Left cardiac atrium (tissue), 4 donors: Measurements from ENCODE around the gene BCL7C. TPM values are rescaled to one million over a fixed set of nuclear protein-coding genes. Genes with fewer than 3 reads are reported as not detected.
"Not testable (repeated sequence)": the region's sequence is repeated elsewhere in the genome, so short reads cannot be mapped to it uniquely, and the experiment has no call there.

Experiments used
- ATAC-seq, 2 donors: fragments of 200-7000 bp; cut with Tn5 transposase; one replicate each; pipeline ENCODE4 v1.9.1; 2020; ENCODE audit warnings: mild to moderate bottlenecking in 2 of 2, moderate library complexity in 2 of 2
- DNase-seq: peaks from one replicate; pipeline ENCODE4 v3.0.0-alpha.2; 2020
- intact Hi-C, 2 donors: fragments of 100-400 bp; cut with DNase I; formaldehyde crosslinking; loops; one replicate each; pipeline versions ENCODE4 v1.14.1 to v1.15.1; 2022 to 2023
- long read RNA-seq: library from polyadenylated mRNA; unstranded; transcript quantifications from one replicate; pipeline ENCODE4 v2.0.0, GENCODE V29; 2021
- total RNA-seq, 2 donors: library from RNA; stranded (reverse); fragmentation: NEBNext Ultra II Directional; extraction: Animal tissue kit (Norgen Biotek cat#: 25700); gene quantifications; one replicate each; pipeline ENCODE4 v1.2.1, GENCODE V29; 2021
- donor health status: DM: no; HTN: yes; CAD: no.
- donor health status: DM: no; HTN: yes; CAD: no; lungs with severe emphysema.
- donor health status: DM: yes; HTN: yes; CAD: no.
- donor health status: Dilated cardiomyopathy.

BCL7C gene
- 10 to 100 TPM; 20.9 to 27.9 TPM for total RNA-seq
- long read RNA-seq, partial matches to known transcripts, result 0 of 3 reads
- long read RNA-seq, other reads (novel, unspliced or antisense), result 1 of 3 reads

DNA sequence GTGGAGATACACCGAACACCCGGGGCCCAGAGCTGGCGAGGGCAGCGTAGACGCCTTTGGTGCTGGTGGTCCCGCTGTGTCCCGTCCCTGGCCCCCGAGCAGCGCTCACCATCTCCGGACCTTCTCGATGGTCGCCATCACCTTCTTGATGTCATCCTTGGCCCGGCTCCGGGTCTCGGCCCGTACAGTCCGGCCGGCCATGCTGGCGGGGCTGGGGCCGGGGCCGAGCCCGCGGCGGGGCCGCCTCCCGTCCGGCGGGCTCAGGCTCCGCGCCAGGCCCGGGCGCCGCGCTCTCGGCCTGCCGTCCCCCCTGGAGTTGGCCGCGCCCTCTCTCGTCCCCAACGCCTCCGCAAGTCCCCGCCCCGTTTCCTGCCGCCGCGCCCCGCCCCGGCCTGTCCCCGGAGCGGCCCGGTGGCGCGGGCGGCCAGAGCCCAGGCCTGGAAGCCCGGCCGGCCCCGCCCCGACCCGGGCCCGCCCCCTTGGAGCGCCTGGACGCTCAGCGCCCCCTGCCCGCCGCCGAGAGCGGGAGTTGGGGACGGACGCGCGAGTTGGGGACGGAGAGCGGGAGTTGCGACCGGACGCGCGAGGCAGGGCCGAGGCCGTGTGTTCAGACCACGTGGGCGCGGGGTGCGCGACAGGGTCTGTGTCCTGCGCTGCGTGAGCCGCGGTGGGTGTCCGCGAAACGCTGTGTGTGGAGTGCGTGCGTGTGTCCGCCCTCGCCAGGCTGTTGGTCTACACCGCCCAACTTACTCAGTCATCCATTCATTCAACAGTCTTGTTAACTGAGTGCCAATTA is at the start of gene BCL7C:
BCL7C (minus strand) TSS at position 334 of the 796 bp plus-strand sequence; CDS start at position 201, 133 bp downstream.
- intact Hi-C loops, result no loop called here
- DNase-seq, result peak; percentile 95
- ATAC-seq, result peak; percentile 81 to 86

GRCh38 chr16:30942426-30942806 is 48.5 kb upstream of the BCL7C start:
- intact Hi-C loops, result no loop called here
- DNase-seq (no peak), ATAC-seq (no peak)

DNA sequence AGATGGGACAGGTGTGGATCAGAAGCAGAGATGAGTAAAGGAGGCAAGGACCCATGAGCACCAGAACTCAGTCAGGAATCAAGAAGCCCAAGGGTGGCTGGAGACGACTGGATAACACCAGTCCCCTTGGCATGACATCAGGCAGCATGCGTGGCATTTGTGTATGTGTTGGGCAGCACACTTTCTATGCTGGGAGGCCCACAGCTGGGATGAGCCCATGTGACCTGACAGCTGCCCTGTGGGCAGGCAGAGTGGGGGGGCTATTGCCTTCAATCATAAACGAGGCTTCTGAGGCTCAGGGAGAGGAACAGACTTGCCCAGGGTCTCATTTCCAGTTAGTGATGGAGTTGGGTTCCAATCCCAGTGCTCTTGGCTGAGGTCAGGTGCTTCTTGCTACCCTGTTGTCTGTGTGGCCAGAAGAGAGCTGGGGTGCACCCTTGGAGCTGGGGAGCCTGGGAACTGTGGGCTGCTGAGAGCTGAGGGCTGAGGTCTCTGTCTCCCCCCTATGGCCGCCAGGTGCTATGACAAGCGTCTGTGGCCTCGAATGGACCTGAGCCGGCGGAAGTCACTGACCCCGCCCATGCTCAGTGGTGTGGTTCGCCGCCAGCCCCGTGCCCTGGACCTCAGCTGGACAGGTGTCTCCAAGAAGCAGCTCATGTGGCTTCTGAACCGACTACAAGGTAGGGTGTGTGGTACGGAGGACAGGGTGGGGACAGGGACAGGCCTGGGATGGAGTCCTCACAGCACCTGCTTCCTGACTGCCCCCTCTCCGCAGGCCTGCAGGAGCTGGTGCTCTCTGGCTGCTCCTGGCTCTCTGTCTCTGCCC is 47.9 kb upstream of the BCL7C start:
- DNase-seq (peak; percentile 80), ATAC-seq (peak; percentile 87)
- intact Hi-C loops, result no loop called here

GRCh38 chr16:30939571-30939970 is 45.7 kb upstream of the BCL7C start:
- intact Hi-C loops, DNase-seq, ATAC-seq: not testable (repeated sequence)

DNA sequence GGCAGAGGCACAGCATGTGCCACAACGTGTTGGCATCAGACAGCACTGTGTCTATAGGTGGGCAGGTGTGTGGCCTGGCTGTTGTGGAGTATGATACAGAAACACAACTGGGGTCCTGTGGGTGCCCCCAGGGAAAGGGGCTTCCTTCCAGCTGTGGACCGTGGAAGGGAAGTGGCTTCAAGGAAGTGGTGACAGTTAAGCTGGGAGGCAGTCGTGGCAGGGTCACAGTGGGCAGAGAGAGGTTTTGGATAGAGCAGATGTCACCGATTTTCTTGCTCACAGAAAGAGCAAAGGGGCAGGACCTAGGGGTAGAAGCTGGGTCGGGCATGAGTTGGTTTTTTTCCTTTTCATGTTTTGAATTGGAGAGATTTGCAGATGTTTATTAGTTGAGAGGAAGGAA is 43.8 kb upstream of the BCL7C start:
- no peak for ATAC-seq
- no peak for DNase-seq
- intact Hi-C loops, result no loop called here

DNA sequence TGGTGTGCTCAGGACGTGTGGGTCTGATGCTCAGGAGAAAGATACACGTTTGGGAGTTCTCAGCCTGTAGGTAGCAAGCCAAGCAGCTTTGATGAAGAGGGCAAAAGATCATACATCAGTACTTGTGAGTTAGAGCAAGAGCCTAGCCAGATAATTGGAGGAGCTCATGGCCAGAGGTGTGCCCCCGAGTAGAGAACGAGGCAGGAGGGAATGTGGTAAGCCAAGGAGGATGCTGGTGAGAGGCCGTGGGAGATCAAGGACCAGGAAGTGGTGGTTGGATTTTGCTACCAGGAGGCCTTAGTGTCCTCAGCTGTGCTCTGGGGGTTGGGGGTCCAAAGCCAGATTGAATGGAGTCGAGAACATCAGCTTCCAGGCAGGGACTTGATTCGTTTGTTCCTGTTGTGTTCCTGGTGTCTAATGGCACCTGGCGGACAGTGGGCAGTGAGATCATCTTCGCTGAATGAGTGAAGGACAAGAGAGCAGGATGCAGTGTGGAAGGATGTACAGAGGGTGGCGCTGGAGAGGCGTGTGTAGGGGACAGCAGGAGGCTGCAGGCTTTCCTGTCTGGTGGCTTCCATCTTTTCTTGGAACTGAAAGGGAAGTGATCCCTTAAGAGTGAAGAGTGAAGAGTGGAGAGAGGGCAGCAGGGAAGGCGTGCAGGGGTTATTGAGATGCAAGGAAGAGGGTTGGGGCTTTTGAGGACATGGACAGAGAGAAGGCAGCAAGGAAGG is 41.1 kb upstream of the BCL7C start:
- no peak for DNase-seq

DNA sequence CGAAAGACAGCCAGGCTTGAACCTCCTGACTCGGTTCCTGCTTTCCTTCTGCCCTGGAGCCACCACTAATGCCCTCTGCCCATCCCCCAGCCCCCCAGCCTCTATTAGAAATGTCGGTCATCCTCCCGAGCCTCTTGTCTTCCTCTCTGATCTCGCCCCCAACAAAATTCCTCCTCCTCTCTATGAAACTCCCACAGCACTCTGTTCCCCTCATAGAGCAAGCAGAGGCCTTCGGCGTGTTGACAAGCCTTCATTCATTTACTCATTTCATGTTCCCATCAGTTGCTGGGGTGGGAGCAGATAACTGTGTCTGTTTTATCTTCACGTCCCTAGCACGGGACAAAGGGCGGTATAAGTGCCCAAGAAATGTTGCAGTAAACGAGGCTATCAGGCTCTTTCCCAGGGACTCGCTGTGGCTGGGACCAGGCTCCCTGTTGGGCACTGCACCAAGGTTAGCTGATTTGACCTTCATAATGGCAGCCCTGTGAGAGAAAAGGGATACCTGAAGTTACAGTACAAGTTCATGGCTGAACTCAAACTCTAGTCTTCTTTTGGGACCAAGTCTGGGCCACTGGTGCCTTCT is 37.3 kb upstream of the BCL7C start:
- intact Hi-C loops, result no loop called here
- no peak for ATAC-seq
- DNase-seq, result no peak

More for the DNA sequence above, 41.1 kb upstream of the BCL7C start:
- peak in 1 of 2 donors; percentile 20 for ATAC-seq
- intact Hi-C loops, result no loop called here

GRCh38 chr16:30930160-30930571 is 36.3 kb upstream of the BCL7C start:
- intact Hi-C loops, result no loop called here
- DNase-seq (no peak), ATAC-seq (no peak)

DNA sequence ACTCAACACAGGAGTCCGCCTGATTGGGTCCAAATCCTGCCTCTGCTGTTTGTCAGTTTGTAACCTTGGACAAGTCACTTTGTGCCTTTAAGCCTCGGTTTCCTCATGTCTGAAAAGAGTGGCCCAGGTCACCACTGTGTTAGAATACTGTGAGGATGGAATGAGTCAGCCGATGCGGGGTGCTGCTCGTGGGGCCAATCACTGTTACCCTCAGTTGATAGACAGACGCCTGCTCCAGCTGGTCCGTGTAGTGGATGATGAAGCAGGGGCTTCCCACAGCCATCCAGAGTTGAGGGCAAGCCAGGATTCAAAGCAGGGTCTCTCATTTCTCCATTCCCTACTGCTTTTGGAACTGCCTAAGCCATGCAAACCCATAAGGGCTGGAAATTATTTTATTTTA is 35.3 kb upstream of the BCL7C start:
- ATAC-seq, result no peak
- DNase-seq, result no peak
- intact Hi-C loops, result no loop called here

DNA sequence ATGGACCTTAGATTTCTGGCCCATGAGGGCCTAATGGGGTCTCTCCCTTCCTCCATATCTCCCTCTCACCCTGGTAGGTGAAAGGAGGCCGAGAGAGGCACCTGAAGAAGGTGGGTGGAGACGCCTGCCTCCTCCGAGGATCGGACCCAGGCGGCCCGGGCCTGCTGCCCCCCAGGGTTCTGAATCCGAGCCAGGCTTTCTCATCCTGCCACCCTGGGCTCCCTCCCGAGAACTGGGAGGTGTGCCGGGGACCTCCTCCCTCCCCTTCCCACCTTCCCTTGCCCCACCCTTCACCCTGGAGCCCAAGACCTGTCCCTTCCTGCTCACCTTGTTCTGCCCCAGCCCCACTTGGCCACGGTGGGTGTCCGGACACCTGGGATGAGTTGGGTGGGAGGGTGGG is 34.5 kb upstream of the BCL7C start:
- no peak for ATAC-seq
- intact Hi-C loops, result no loop called here

GRCh38 chr16:30927789-30928378 is 34.0 kb upstream of the BCL7C start:
- DNase-seq (peak; percentile 56), ATAC-seq (peak; percentile 6 to 30)
- intact Hi-C loops, result no loop called here

More for the DNA sequence above, 34.5 kb upstream of the BCL7C start:
- no peak for DNase-seq

DNA sequence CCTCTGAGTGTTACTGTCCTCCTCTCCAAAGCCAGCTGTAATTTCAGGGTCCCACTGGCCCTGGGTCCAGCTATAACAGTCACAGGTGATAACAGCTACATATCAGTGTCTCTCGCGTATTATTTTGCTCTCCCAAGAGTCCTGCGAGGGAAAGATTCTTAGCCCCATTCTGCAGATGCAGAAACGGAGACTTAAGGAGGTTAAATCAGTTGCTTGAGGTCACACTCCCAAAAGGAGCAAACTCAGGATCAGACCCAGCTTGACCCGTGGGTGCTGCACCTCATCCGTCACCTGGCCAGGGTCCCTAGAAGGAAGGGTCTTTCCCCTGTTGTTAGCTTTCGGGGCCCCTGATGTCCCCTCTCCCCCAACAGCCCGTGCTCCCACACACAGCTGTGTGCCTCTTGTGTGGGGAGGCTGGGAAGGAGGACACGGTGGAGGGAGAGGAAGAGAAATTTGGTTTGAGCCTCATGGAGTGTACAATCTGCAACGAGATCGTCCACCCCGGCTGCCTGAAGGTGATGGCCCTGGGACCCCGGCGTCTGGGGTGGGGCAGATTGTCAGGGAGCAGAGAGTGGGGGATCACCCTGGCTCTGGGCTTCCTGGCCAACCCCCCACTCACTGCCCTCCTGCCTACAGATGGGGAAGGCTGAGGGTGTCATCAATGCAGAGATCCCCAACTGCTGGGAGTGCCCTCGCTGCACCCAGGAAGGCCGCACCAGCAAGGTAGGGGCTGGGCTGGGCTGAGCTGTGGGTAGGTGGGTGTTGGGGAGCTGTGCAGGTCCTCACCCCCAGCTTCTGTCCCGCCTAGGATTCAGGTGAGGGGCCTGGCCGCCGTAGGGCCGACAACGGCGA is 33.3 kb upstream of the BCL7C start:
- DNase-seq (no peak), ATAC-seq (no peak)
- intact Hi-C loops, result no loop called here

GRCh38 chr16:30925995-30926811 is 32.3 kb upstream of the BCL7C start:
- no peak for DNase-seq
- intact Hi-C loops, result no loop called here
- no peak for ATAC-seq

GRCh38 chr16:30925632-30925987 is 31.7 kb upstream of the BCL7C start:
- intact Hi-C loops, result no loop called here
- ATAC-seq (no peak), DNase-seq (no peak)

DNA sequence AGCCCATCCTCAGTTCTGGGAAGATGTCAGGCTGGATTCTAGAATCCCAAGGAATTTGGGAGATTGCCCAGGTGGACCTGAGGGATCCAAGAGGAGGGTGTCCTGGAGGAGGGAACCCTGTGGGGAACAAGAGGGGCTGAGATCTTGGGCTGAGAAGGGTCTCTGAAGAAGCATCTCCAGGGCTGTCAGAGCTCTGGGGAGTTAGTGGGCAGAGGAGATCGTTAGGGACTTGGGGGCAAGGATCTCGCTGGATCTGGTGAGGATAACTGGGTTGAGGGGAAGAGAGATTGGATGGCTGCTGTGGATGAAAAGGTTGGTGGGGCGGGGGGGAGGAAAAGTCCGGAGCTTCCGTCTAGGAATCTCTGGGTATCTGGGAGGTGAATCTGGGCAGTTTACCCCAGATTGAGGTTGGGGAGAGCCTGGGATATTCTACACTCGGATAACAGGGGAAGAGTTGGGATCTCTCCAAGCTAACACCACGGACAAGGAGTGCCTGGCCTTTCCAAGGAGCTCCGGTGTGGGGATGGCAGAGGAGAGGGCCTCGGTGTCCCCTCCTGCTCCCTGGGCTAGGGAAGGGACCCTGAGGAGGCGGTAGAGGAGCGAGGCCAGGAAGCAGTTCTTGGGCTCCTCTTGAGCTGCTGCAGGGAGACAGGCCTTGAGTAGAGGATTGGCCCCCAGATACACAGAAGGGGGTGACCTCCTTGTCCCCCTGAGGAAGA is 31.2 kb upstream of the BCL7C start:
- no peak for ATAC-seq
- DNase-seq, result no peak
- intact Hi-C loops, result no loop called here

- ATAC-seq (no peak), DNase-seq (no peak)
- intact Hi-C loops, result no loop called here
These were observed 30.4 kb upstream of the BCL7C start for GRCh38 chr16:30924076-30924912.
